MM.1S (cell line): ENCODE measurements around the gene XXYLT1.

Experiments
- CTCF ChIP-seq: fragments of 300-600 bp; sonication (generic); IDR thresholded peaks from 2 replicates; pipeline ENCODE4 v1.5.1; 2016; ENCODE audit warnings: antibody characterized with exemption, low read length, mixed read lengths
- EZH2 ChIP-seq: fragments of 300-600 bp; sonication (generic); optimal IDR thresholded peaks from 2 replicates; pipeline ENCODE3; 2017; ENCODE audit warnings: low read depth, mild to moderate bottlenecking, antibody characterized with exemption, low read length, mixed read lengths

GRCh38 chr3:195208631-195209030 lies 62.3 kb downstream of the XXYLT1 start:
- TF ChIP-seq CTCF (no peak), EZH2 (no peak)
